Gastrocnemius medialis (tissue), 4 donors: Measurements from ENCODE around the gene ZFYVE16. TPM values are rescaled to one million over a fixed set of nuclear protein-coding genes. Genes with fewer than 3 reads are reported as not detected.
"Not testable (repeated sequence)": the region's sequence is repeated elsewhere in the genome, so short reads cannot be mapped to it uniquely, and the experiment has no call there.

ENCODE experiments used
- ATAC-seq, 2 donors: fragments of 150-250 bp; one replicate each; pipeline ENCODE4 v1.9.1; 2016
- DNase-seq, 2 donors: peaks; one replicate each; pipeline ENCODE4 v3.0.0-alpha.2; 2019
- H3K27ac ChIP-seq, 4 donors: fragments of 200-600 bp; sonication (generic); 1 replicate in 1 of 4; 2 replicates in 3 of 4; pipeline ENCODE4 v1.5.1; 2016 to 2018; ENCODE audit warnings: mild to moderate bottlenecking in 2 of 4, moderate library complexity in 1 of 4
- H3K27me3 ChIP-seq, 3 donors: fragments of 200-600 bp; sonication (generic) in 2 of 3; 1 replicate in 1 of 3; 2 replicates in 2 of 3; pipeline versions ENCODE4 v1.5.1 to v1.6.0; 2016 to 2019; ENCODE audit warnings: mild to moderate bottlenecking in 1 of 3, moderate library complexity in 1 of 3
- H3K36me3 ChIP-seq, 2 donors: fragments of 200-600 bp; sonication (generic) in 1 of 2; one replicate each; pipeline ENCODE4 v1.5.1; 2017 to 2018
- H3K4me1 ChIP-seq, 2 donors: fragments of 200-600 bp; sonication (generic) in 1 of 2; one replicate each; pipeline ENCODE4 v1.5.1; 2016 to 2017; ENCODE audit warnings: mild to moderate bottlenecking in 2 of 2
- H3K4me3 ChIP-seq, 4 donors: fragments of 200-600 bp; sonication (generic) in 3 of 4; 1 replicate in 1 of 4; 2 replicates in 3 of 4; pipeline ENCODE4 v1.5.1; 2016 to 2019; ENCODE audit warnings: mild to moderate bottlenecking in 2 of 4
- H3K9me3 ChIP-seq, 3 donors: fragments of 200-600 bp; sonication (generic) in 2 of 3; 1 replicate in 1 of 3; 2 replicates in 2 of 3; pipeline ENCODE4 v1.5.1; 2016 to 2019
- POLR2A ChIP-seq, 2 donors: fragments of 450-650 bp; IDR thresholded peaks; one replicate each; pipeline ENCODE4 v1.6.1; 2017; ENCODE audit warnings: antibody characterized with exemption in 2 of 2, mild to moderate bottlenecking in 2 of 2, moderate library complexity in 2 of 2
- in situ Hi-C, 4 donors: fragments of 200-750 bp; cut with MboI; loops; one replicate each; pipeline versions ENCODE4 v1.15.0 to v1.8.0; 2017; ENCODE audit warnings: low sequenced_read_pairs in 4 of 4
- intact Hi-C: fragments of 100-400 bp; cut with DNase I; formaldehyde crosslinking; loops from one replicate; pipeline ENCODE4 v1.15.1; 2023; ENCODE audit warnings: low total_unique reads
- total RNA-seq, 4 donors: library from RNA; depleted of rRNA; stranded (reverse); fragments of >200 nt; gene quantifications; one replicate each; pipeline versions ENCODE4 v1.1.0 to v1.2.3, GENCODE V29; 2016
- TF ChIP-seq, protein P1 (sequence below), 5 experiments: fragments of 450-650 bp in 3 of 5; fragments of 200-600 bp in 2 of 5; sonication (generic) in 2 of 5; IDR thresholded peaks in 4 of 5; conservative IDR thresholded peaks in 1 of 5; 1 replicate in 4 of 5; 2 replicates in 1 of 5; pipeline ENCODE4 v1.5.1; 2016 to 2019; ENCODE audit warnings: antibody characterized with exemption in 5 of 5, mild to moderate bottlenecking in 3 of 5, moderate library complexity in 3 of 5

The ZFYVE16 gene
- total RNA-seq, 4 donors from 2014 or later = 9.7 to 19.1 (median 12.4) TPM

GRCh38 chr5:80399526-80400239 is 8.2 kb upstream of the ZFYVE16 start:
- intact Hi-C loops = loop anchor here (10.0 kb wide), 2 partner anchors 785 to 835 kb away; partner anchors contain the start of genes CKMT2 and TENT2
- peak in 1 of 2 donors; percentile 69 for ATAC-seq
- H3K27ac ChIP-seq = no peak overlapping the region
- H3K9me3 ChIP-seq = no peaks in the 10 kb centered on the region
- in situ Hi-C loops = loop anchor here in 1 of 4 donors (10.0 kb wide), 1 partner anchor 145 kb away; the partner anchor contains the start of gene SERINC5
- no peak for TF ChIP-seq POLR2A (IDR thresholded peaks at IDR 0.05)
- TF ChIP-seq, protein P1, sequence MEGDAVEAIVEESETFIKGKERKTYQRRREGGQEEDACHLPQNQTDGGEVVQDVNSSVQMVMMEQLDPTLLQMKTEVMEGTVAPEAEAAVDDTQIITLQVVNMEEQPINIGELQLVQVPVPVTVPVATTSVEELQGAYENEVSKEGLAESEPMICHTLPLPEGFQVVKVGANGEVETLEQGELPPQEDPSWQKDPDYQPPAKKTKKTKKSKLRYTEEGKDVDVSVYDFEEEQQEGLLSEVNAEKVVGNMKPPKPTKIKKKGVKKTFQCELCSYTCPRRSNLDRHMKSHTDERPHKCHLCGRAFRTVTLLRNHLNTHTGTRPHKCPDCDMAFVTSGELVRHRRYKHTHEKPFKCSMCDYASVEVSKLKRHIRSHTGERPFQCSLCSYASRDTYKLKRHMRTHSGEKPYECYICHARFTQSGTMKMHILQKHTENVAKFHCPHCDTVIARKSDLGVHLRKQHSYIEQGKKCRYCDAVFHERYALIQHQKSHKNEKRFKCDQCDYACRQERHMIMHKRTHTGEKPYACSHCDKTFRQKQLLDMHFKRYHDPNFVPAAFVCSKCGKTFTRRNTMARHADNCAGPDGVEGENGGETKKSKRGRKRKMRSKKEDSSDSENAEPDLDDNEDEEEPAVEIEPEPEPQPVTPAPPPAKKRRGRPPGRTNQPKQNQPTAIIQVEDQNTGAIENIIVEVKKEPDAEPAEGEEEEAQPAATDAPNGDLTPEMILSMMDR (IDR thresholded peaks at IDR 0.05 in 4 of 5, conservative IDR thresholded peaks at IDR 0.05 in 1 of 5) = no peak
- no peak for DNase-seq
- no peaks in the 10 kb centered on the region for H3K4me1 ChIP-seq
- no peaks in the 10 kb centered on the region for H3K36me3 ChIP-seq
- H3K27me3 ChIP-seq = no peaks in the 10 kb centered on the region
- no peak overlapping the region for H3K4me3 ChIP-seq

- H3K27ac ChIP-seq, DNase-seq, H3K4me3 ChIP-seq, H3K27me3 ChIP-seq, H3K9me3 ChIP-seq, ATAC-seq, H3K36me3 ChIP-seq, H3K4me1 ChIP-seq: not testable (repeated sequence)
- intact Hi-C loops (loop anchor here (10.0 kb wide), 2 partner anchors 786 to 834 kb away; partner anchors contain the start of genes CKMT2 and TENT2), in situ Hi-C loops (loop anchor here in 1 of 4 donors (10.0 kb wide), 1 partner anchor 146 kb away; the partner anchor contains the start of gene SERINC5)
These were observed 7.5 kb upstream of the ZFYVE16 start for GRCh38 chr5:80400368-80400767.

DNA sequence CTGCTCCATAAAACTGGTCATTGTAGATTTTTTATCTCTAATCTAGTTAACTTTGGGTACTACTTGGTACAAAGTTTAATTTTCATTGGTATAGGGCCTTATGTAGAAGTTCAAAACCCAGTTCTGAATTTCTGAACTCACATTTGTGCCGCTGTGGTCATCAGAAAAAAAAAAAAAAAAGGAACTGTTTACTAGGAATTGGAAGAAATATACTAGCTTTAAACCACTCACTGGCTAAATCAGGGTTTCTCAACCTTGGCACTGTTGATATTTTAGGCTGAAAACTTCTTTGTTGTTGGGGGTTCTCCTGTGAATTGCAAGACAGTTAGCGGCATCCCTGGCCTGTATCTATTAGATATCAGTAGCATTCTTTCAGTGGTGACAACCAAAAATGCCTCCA is 4.1 kb upstream of the ZFYVE16 start:
- DNase-seq = no peak
- Histone ChIP-seq H3K4me3 (no peak overlapping the region), H3K27ac (no peak overlapping the region), H3K27me3 (no peaks in the 10 kb centered on the region), H3K4me1 (peaks cover 5 to 8% of the 10 kb centered on the region in 2 donors), H3K36me3 (no peaks in the 10 kb centered on the region), H3K9me3 (no peaks in the 10 kb centered on the region)
- TF ChIP-seq, protein P1 (IDR thresholded peaks at IDR 0.05 in 4 of 5, conservative IDR thresholded peaks at IDR 0.05 in 1 of 5) = no peak
- no peak for TF ChIP-seq POLR2A (IDR thresholded peaks at IDR 0.05)
- intact Hi-C loops (loop anchor here (10.0 kb wide), 2 partner anchors 789 to 831 kb away; partner anchors contain the start of genes CKMT2 and TENT2), in situ Hi-C loops (loop anchor here in 1 of 4 donors (10.0 kb wide), 1 partner anchor 149 kb away; the partner anchor contains the start of gene SERINC5)
- no peak for ATAC-seq

- H3K4me1 ChIP-seq = peaks cover 18 to 22% of the 10 kb centered on the region in 2 donors
These were observed 707 bp upstream of the ZFYVE16 start for GRCh38 chr5:80406980-80407734.

More at GRCh38 chr5:80406980-80407734, 707 bp upstream of the ZFYVE16 start:
- Histone ChIP-seq H3K27me3 (no peaks in the 10 kb centered on the region), H3K36me3 (peaks cover 0 to 4% of the 10 kb centered on the region in 2 donors), H3K9me3 (no peaks in the 10 kb centered on the region), H3K4me3 (peak overlapping the region; percentile 88 to 98 (median 93)), H3K27ac (peak overlapping the region; percentile 94 to 99 (median 96))
- in situ Hi-C loops = loop anchor here in 1 of 4 donors (10.0 kb wide), 1 partner anchor 152 kb away; the partner anchor contains the start of gene SERINC5
- peak in 1 of 2 donors; percentile 10 for TF ChIP-seq POLR2A (IDR thresholded peaks at IDR 0.05)
- TF ChIP-seq, protein P1 (IDR thresholded peaks at IDR 0.05 in 4 of 5, conservative IDR thresholded peaks at IDR 0.05 in 1 of 5) = no peak
- ATAC-seq (peak in 1 of 2 donors; percentile 26), DNase-seq (peak in 1 of 2 donors; percentile 34)
- intact Hi-C loops = loop anchor here (2.0 to 10.0 kb wide), 7 partner anchors 80 to 1170 kb away; partner anchors contain the start of genes CKMT2, DHFR, FAM151B and JMY
